Tibial artery (tissue), 4 donors: ENCODE measurements around the gene BICD2.

ENCODE experiments used
- DNase-seq, 2 donors: peaks; one replicate each; pipeline ENCODE4 v3.0.0-alpha.2; 2019
- H3K27ac ChIP-seq, 2 donors: fragments of 200-600 bp; sonication (generic) in 1 of 2; 1 replicate in 1 of 2; 2 replicates in 1 of 2; pipeline ENCODE4 v1.5.1; 2018 to 2019; ENCODE audit warnings: mild to moderate bottlenecking in 1 of 2
- H3K27me3 ChIP-seq, 2 donors: fragments of 200-600 bp; sonication (generic) in 1 of 2; one replicate each; pipeline versions ENCODE4 v1.5.1 to v1.6.0; 2016 to 2019
- H3K36me3 ChIP-seq, 3 donors: fragments of 200-600 bp; sonication (generic) in 2 of 3; one replicate each; pipeline ENCODE4 v1.5.1; 2016 to 2019; ENCODE audit warnings: mild to moderate bottlenecking in 2 of 3
- H3K4me1 ChIP-seq, 4 donors: fragments of 200-600 bp; sonication (generic) in 2 of 4; 1 replicate in 3 of 4; 2 replicates in 1 of 4; pipeline ENCODE4 v1.5.1; 2016 to 2019
- H3K4me3 ChIP-seq, 2 donors: fragments of 200-600 bp; sonication (generic) in 1 of 2; 1 replicate in 1 of 2; 2 replicates in 1 of 2; pipeline ENCODE4 v1.5.1; 2018 to 2019; ENCODE audit warnings: mild to moderate bottlenecking in 2 of 2
- H3K9me3 ChIP-seq, 3 donors: fragments of 200-600 bp; sonication (generic) in 1 of 3; one replicate each; pipeline ENCODE4 v1.5.1; 2016 to 2019
- intact Hi-C: fragments of 100-400 bp; cut with DNase I; formaldehyde crosslinking; loops from one replicate; pipeline ENCODE4 v1.15.0; 2023; ENCODE audit warnings: low total_unique reads
- TF ChIP-seq, protein P1 (sequence below), 2 experiments: fragments of 200-600 bp in 1 of 2; fragments of 450-650 bp in 1 of 2; IDR thresholded peaks; one replicate each; pipeline ENCODE4 v1.5.1; 2017 to 2019; ENCODE audit warnings: antibody characterized with exemption in 2 of 2, mild to moderate bottlenecking in 1 of 2, moderate library complexity in 1 of 2

BICD2 gene

GRCh38 chr9:92669527-92669889 is 95.1 kb downstream of the BICD2 start:
- intact Hi-C loops: no loop called here
- peaks cover 0 to 15% (median 5%) of the 10 kb centered on the region in 3 donors for H3K36me3 ChIP-seq
- H3K4me1 ChIP-seq: peaks cover 0 to 49% (median 19%) of the 10 kb centered on the region in 4 donors
- H3K9me3 ChIP-seq: no peaks in the 10 kb centered on the region
- DNase-seq: peak in 1 of 2 donors; percentile 33
- TF ChIP-seq, protein P1, sequence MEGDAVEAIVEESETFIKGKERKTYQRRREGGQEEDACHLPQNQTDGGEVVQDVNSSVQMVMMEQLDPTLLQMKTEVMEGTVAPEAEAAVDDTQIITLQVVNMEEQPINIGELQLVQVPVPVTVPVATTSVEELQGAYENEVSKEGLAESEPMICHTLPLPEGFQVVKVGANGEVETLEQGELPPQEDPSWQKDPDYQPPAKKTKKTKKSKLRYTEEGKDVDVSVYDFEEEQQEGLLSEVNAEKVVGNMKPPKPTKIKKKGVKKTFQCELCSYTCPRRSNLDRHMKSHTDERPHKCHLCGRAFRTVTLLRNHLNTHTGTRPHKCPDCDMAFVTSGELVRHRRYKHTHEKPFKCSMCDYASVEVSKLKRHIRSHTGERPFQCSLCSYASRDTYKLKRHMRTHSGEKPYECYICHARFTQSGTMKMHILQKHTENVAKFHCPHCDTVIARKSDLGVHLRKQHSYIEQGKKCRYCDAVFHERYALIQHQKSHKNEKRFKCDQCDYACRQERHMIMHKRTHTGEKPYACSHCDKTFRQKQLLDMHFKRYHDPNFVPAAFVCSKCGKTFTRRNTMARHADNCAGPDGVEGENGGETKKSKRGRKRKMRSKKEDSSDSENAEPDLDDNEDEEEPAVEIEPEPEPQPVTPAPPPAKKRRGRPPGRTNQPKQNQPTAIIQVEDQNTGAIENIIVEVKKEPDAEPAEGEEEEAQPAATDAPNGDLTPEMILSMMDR (IDR thresholded peaks at IDR 0.05): no peak
- peak overlapping the region; percentile 86 to 90 for H3K27ac ChIP-seq
- peak overlapping the region; percentile 91 for H3K4me3 ChIP-seq
- H3K27me3 ChIP-seq: no peaks in the 10 kb centered on the region

DNA sequence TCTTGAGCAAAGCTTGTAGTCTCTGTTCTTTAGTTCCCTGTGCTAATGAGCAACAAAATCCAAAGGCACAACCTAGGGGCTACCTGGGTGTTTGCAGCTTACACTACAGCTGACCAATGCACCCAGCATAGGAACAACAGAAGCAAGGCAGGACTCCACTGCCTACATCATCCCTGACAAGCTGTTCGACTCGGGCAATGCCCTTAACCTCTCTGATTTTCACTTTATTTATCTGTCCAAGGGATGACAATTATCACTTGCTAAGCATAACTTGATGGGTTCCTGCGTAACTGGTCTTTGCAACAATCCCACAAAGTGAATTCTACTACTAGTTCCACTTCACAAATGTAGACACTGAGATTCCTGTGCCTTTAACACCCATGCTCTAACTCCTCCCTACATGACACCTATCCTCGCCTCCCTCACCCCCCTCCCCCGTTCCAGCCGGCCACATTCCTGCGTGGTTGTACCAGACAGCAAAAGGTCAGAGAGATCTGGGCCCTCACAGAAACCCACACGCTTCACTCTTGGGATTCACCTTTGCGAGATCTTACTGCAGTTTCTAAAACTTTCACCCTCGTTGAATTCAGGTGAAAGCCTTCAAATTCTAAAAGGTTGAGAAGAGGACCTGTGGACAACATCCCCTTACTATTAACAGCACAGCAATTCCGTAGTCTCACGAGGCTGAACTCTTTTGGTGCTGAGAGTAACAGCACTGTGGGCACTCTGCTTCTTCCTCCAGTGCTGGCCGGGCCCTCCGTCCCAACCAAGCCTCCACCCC is 95.7 kb downstream of the BICD2 start:
- no peaks in the 10 kb centered on the region for H3K9me3 ChIP-seq
- H3K27ac ChIP-seq: peak overlapping the region; percentile 86 to 90
- TF ChIP-seq, protein P1 (IDR thresholded peaks at IDR 0.05): no peak
- no peak for DNase-seq
- intact Hi-C loops: no loop called here
- H3K27me3 ChIP-seq: no peaks in the 10 kb centered on the region
- peak overlapping the region; percentile 91 for H3K4me3 ChIP-seq
- H3K36me3 ChIP-seq: peaks cover 0 to 15% (median 5%) of the 10 kb centered on the region in 3 donors
- peaks cover 0 to 50% (median 19%) of the 10 kb centered on the region in 4 donors for H3K4me1 ChIP-seq

- no peak overlapping the region for H3K27ac ChIP-seq
- no peaks in the 10 kb centered on the region for H3K27me3 ChIP-seq
- no peak for DNase-seq
- intact Hi-C loops: no loop called here
- peaks cover 0 to 50% (median 19%) of the 10 kb centered on the region in 4 donors for H3K4me1 ChIP-seq
- H3K9me3 ChIP-seq: no peaks in the 10 kb centered on the region
- peaks cover 0 to 15% (median 5%) of the 10 kb centered on the region in 3 donors for H3K36me3 ChIP-seq
- TF ChIP-seq, protein P1 (IDR thresholded peaks at IDR 0.05): no peak
- no peak overlapping the region for H3K4me3 ChIP-seq
Measured at GRCh38 chr9:92666912-92667532, 97.6 kb downstream of the BICD2 start.

- intact Hi-C loops: no loop called here
- Histone ChIP-seq H3K4me3 (no peak overlapping the region), H3K27me3 (no peaks in the 10 kb centered on the region), H3K9me3 (no peaks in the 10 kb centered on the region), H3K36me3 (peaks cover 0 to 15% (median 5%) of the 10 kb centered on the region in 3 donors), H3K27ac (no peak overlapping the region), H3K4me1 (peaks cover 0 to 45% (median 14%) of the 10 kb centered on the region in 4 donors)
- DNase-seq: no peak
- TF ChIP-seq, protein P1 (IDR thresholded peaks at IDR 0.05): no peak
Measured at GRCh38 chr9:92666236-92666635, 98.4 kb downstream of the BICD2 start.

DNA sequence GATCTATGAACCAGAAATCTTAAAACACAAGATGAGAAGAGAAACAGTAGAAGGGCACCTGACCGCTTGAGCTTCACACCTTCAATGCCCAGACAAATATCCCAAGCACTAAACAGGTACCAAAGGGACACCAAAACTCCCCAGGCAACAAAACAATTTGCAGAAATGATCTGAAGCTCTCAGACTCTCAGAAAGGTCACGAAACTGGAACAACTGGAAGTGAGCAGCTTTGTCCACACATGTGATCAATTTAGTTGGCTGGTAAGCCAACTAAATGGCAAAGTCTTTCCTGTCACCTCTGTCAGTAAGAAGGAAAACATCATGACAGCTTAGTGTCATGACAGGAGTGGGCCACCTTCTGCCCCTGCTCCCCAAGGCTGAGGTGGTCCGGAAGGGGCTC is 98.8 kb downstream of the BICD2 start:
- TF ChIP-seq, protein P1 (IDR thresholded peaks at IDR 0.05): no peak
- H3K27ac ChIP-seq: no peak overlapping the region
- peaks cover 0 to 15% (median 5%) of the 10 kb centered on the region in 3 donors for H3K36me3 ChIP-seq
- no peak for DNase-seq
- peaks cover 0 to 43% (median 11%) of the 10 kb centered on the region in 4 donors for H3K4me1 ChIP-seq
- intact Hi-C loops: no loop called here
- H3K4me3 ChIP-seq: no peak overlapping the region
- no peaks in the 10 kb centered on the region for H3K9me3 ChIP-seq
- H3K27me3 ChIP-seq: no peaks in the 10 kb centered on the region
